NCI-H510A treated with DMSO at 0.1 percent for 48 hours (cell line): ENCODE measurements around the gene CLCNKA.
A peak's percentile ranks its signal among the peaks of the same experiment; 100 is the strongest.
"Not testable (repeated sequence)": the region's sequence is repeated elsewhere in the genome, so short reads cannot be mapped to it uniquely, and the experiment has no call there.

ENCODE experiments used
- DNase-seq: peaks from one replicate; lab custom pipeline; 2025; lab: John Stamatoyannopoulos, UW

Gene CLCNKA

DNA sequence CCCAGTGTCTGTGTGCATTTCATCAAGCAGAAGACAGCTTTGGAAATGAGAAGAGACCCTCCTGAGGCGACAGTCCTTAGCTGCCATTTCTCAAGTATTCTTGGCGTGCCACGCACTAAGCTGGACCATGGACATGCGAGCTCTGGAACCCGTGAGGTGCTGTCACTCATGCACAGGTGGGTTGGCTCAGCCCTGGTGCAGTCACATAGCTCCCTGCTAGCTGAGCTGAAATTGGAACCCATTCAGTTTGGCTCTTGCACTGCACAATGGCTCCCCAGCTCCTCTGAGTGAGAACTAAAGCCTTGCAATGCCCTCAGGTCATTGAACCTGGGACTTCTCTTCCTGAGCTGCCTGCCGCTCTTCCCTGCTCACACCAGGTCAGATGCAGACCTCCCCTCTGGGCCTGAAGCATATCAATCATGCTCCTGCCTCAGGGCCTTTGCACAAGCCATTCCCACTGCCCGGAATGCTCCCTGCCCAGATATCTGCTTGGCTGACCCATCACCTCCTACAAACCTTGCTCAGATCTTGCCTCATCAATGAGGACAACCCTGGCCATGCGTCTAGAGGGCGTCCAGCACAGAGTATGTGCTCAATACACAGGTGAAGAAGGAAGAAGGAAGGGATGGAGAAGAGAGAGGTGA lies 24.1 kb upstream of the CLCNKA start:
- no peak for DNase-seq

DNA sequence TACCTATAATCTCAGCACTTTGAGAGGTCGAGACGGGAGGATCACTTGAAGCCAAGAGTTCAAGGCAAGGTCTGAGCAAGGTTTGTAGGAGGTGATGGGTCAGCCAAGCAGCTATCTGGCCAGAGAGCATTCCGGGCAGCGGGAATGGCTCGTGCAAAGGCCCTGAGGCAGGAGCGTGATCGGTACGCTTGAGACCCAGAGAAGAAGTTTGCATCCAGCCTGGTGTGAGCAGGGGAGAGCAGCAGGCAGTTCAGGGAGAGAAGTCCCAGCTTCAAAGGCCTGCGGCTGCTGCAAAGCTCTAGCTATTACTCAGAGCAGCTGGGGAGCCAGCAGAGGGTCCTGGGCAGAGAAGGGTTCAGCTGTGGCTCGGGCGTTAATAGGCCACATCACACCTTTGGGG lies 22.9 kb upstream of the CLCNKA start:
- DNase-seq: no peak

DNA sequence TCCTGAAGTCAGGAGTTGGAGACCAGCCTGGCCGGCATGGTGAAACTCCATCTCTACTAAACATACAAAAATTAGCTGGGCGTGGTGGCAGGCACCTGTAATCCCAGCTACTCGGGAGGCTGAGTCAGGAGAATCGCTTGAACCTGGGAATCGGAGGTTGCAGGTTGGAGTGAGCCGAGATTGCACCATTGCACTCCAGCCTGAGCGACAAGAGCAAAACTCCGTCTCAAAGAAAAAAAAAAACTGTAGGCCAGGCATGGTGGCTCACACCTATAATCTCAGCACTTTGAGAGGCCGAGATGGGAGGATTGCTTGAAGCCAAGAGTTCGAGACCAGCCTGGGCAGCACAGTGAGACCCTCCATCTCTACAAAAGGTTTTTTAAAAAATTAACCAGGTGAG lies 20.6 kb upstream of the CLCNKA start:
- DNase-seq: not testable (repeated sequence)

- DNase-seq: no peak
Observed at GRCh38 chr1:16005597-16005996, 16.2 kb upstream of the CLCNKA start.

- DNase-seq: no peak
Observed at GRCh38 chr1:16006010-16006409, 15.8 kb upstream of the CLCNKA start.

DNA sequence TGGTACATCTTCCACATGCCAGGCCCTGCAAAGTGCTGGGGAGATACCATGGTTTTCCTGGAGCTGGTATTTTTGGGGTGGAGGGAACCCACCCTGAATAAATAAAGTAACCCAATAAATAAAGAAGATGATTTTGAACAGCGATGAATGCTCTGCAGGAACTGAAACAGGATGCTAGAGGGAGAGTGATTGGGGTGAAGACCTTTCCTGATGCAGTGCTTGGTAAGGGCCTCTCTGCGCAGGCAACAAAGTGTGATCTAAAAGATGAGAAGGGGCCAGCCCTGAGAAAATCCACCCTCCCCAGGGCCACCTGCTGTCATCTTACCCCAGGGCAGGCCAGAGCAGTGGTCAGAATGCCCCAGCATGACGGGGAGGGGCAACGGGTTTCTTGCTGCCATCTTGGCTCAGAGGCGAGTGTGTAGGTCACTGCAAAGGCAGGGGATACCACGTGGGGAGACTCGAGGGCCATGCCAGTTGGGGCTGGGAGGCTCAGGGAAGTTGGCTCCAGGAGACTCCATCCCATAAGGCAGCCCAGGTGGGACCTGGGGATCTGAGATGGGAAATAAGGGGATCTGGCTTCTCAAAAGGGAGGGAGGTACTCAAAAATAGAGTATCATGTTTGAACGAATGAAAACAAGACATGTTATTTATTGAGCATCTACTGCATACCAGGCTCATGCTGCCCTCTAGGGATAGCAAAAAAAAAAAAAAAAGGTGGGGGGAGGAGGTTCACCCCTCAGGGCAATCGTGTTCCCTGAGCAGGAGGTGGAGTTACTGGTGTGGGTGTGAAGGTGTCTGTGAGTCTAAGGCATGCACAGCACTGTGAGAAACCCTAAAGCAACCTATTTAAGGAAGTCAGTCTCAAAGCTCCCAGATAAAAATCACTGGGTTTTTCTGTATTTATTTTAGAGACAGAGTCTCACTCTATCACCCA lies 15.0 kb upstream of the CLCNKA start:
- no peak for DNase-seq

GRCh38 chr1:16007671-16008341 lies 14.0 kb upstream of the CLCNKA start:
- DNase-seq: no peak

DNA sequence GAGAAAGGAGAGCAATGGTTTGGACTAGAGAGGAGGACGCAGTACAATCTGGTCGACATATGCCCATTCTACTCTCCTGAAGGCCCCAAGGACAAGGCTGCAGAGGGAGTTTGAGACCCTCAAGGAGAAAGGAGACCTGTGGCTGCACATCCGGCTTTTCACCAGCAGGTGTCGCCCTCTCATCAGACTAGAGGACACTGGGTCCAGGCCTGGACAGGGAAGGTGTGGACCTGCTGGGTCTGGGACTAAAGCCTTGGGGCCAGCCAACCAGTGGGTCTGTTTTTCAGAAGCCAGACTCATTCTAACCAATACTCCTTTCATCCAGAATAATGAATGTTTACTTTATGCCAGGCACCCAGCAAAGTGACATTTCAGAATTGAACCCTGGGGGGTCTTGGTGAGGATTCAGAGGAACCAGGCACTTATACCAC lies 12.8 kb upstream of the CLCNKA start:
- peak; percentile 92 for DNase-seq

DNA sequence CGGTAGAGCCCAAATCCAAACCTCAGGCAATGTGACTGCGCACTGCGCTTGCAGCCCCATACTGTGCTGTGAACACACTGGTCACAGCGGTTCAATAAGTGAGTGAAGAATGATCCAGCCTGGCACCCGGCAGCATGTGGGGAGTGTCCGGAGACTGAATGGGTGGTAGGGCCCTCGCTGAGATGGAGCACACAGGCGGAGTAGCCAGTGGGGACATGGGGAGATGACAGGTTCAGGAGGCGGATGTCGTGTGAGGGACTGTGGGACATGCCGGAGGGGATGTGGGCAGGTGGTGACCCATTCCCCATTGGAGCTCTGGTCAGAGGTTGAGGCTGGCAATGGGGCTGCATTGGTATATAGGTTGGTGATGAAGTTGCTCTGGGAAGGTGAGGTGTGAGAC lies 12.2 kb upstream of the CLCNKA start:
- DNase-seq: no peak

GRCh38 chr1:16010837-16011236 lies 11.0 kb upstream of the CLCNKA start:
- no peak for DNase-seq

DNA sequence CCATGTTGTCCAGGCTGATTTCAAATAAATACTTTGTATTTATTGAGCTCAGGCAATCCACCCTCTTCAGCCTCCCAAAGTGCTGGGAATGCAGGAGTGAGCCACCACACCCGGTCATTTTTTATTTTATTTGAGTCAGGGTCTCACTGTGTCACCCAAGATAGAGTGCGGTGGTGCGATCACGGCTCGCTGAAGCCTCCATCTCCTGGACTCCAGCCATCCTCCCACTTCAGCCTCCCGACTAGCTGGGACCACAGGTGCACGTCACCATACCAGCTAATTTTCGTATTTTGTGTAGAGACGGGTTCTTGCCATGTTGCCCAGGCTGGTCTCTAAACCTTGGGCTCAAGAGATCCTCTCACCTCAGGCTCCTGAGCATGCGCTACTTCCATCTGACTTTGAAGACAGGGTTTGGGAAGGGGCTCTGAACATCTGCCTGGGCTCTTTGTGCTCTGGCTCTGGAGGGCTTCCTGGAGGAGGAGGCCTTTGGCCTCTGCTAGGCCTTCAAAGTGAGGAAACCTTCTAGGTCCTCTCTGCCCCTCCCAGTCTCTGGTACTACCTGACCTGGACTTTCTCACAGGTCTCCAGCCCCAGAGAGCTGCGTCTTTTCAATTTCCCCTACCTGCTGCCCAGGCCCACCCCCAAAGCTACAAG lies 9.8 kb upstream of the CLCNKA start:
- no peak for DNase-seq

DNA sequence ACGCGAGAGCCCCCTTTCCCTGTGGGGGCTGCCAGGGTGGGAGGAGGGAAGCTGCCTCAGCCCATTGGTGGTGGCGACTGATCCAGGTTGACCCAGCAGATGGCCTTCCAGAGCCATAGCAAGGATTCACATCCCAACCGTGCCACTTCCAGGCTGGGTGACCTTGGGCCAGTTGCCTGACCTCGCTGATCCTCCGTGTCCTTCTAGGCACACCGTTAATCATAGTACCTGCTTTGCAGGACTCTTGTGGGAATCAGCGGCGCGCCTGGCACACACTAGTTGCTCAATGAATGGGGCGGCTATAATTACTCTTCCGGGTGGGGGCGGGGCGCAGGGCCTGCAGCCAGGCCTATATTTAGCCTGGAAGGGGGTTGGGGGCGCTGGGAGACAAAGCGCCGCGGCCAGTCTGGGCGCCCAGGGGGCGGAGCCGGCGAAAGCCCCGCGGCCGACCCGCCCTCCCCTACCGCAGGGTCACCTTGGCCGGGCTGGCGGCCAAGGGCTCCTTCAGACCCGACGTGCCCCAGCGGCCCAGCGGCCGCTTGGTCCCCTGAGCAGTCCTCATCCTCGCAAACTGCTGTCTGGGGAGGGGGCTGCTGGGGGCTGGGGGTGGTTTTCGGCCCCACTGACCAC lies 9.1 kb upstream of the CLCNKA start:
- DNase-seq: no peak

GRCh38 chr1:16013220-16013907 lies 8.5 kb upstream of the CLCNKA start:
- no peak for DNase-seq

DNA sequence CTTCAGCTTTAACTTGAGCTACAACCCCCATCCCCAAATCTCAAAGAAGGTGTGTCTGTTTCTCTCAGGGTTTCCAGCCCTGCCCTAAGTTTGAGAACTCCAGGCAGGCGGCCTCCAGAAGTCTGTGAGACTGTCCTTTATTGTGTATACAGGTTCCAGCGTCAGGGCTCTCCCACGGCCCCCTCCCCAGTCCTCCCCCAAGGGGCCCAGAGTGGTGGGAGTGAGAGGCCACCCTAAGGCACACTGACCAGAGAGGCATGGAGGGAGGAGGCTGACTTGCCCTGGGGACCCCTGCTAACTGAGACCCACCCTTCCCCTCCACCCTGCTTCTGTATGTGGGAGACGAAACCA lies 8.0 kb upstream of the CLCNKA start:
- DNase-seq: no peak

GRCh38 chr1:16014509-16015482 lies 7.0 kb upstream of the CLCNKA start:
- no peak for DNase-seq

GRCh38 chr1:16015491-16015890 lies 6.3 kb upstream of the CLCNKA start:
- DNase-seq: no peak

- no peak for DNase-seq
Observed at GRCh38 chr1:16015960-16016901, 5.6 kb upstream of the CLCNKA start.

DNA sequence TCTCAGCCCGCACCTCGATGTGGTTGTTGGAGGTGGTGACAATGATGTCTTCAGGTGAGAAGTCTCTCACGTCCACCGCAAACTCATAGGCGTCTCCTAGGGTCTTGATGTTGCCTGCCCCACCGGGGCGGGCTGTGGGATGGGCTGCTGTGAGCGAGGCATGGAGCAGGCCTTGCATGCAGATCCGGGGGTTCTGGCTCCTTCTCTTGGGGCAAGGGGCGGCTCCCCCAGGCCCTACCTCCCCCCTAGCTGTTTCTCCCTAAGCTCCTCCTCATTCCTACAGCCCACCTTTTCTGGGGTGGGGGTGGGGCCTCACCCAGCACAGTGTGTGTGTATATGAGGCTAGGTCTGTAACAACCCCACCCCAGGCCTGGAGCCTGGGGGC lies 4.8 kb upstream of the CLCNKA start:
- no peak for DNase-seq
